ENCODE results near the gene OR10J5. TPM values are rescaled to one million over a fixed set of nuclear protein-coding genes. Genes with fewer than 3 reads are reported as not detected.

The OR10J5 gene
- polyA plus RNA-seq, 1 experiment, result not detected

DNA sequence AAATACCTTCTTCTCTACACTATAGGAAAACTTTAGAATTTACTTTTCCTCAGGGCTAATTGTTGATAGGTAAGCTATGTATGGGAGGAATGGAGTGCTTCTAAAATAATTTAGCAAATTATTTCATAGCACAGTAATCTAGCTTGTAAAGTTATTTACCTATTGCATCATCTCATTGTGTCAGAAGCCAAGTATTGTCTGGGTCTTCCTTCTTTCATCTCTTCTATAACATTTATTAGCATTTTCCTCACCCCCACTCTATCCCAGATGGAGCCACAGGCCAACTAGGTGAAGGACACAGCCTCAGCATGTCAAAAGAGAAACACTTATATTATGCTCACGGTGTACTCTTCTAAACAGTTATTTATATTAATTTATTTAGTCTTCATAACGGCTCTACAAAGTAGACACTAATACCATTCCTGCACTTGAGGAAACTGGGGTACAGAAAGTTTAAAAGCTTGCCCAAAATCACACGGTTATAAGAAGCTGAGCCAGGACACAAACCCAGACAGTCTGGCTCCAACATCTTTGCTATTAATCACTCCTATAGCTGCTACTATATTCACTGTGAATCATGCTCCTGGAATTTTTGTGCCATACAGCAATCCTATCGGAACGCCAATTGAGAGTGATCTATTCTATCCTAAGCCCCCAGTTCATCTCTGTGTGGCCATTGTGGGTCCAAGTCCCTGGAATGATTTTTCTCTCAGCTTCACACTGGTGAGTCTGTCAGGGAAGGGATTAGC lies 43.1 kb downstream of the OR10J5 start:
- Histone ChIP-seq H3K27me3 (ENCODE audit: control insufficient read depth, insufficient read depth, low read length) (no peaks in the 10 kb centered on the region), H3K36me3 (ENCODE audit: control insufficient read depth, insufficient read depth, low read length) (no peaks in the 10 kb centered on the region), H3K4me3 (ENCODE audit: low read depth, low read length) (no peak overlapping the region)
- DNase-seq (ENCODE audit: low read depth), result no peak
- ChIA-PET CTCF (interaction anchor here (0.7 kb wide), 1 partner anchor 13 kb away, joined by 3 read pairs; no protein-coding TSS in a partner anchor), POLR2A (no interaction called here)
- TF ChIP-seq, protein P1, sequence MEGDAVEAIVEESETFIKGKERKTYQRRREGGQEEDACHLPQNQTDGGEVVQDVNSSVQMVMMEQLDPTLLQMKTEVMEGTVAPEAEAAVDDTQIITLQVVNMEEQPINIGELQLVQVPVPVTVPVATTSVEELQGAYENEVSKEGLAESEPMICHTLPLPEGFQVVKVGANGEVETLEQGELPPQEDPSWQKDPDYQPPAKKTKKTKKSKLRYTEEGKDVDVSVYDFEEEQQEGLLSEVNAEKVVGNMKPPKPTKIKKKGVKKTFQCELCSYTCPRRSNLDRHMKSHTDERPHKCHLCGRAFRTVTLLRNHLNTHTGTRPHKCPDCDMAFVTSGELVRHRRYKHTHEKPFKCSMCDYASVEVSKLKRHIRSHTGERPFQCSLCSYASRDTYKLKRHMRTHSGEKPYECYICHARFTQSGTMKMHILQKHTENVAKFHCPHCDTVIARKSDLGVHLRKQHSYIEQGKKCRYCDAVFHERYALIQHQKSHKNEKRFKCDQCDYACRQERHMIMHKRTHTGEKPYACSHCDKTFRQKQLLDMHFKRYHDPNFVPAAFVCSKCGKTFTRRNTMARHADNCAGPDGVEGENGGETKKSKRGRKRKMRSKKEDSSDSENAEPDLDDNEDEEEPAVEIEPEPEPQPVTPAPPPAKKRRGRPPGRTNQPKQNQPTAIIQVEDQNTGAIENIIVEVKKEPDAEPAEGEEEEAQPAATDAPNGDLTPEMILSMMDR (IDR thresholded peaks at IDR 0.05; ENCODE audit: insufficient read depth, low read depth, low read length), result no peak

Other genes with a start within 250 kb of the OR10J5 start
- gene FCER1A, start 233.7 kb downstream of the OR10J5 start, polyA plus RNA-seq (2011; rRNA removed), result not detected in 2 replicates
- gene OR10J4, start 103.8 kb downstream of the OR10J5 start, polyA plus RNA-seq (2011; rRNA removed), result not detected in 2 replicates
- gene OR10J1, start 96.3 kb downstream of the OR10J5 start, polyA plus RNA-seq (2011; rRNA removed), result not detected in 2 replicates
- not detected in 2 replicates for gene APCS, start 51.8 kb upstream of the OR10J5 start, polyA plus RNA-seq (2011; rRNA removed)
- gene CRP, start 178.6 kb upstream of the OR10J5 start, polyA plus RNA-seq (2011; rRNA removed), result not detected in 2 replicates
- 16.0 and 22.8 TPM in 2 replicates for gene DUSP23, start 245.0 kb upstream of the OR10J5 start, polyA plus RNA-seq (2011; rRNA removed)

Data from BJ (cell line).